OCI-LY7 (cell line): ENCODE measurements around the gene ATPAF1. TPM values are rescaled to one million over a fixed set of nuclear protein-coding genes. Genes with fewer than 3 reads are reported as not detected.

ENCODE experiments used
- BruUV-seq: library from RNA; stranded (reverse); fragments of 400-500 nt; replicated peaks from 2 replicates; lab custom pipeline; 2021; lab: Mats Ljungman, UMichigan
- CTCF ChIA-PET: fragments of 300-600 bp; sonication (Branson Sonifier 250); formaldehyde crosslinking; loops from one replicate; lab custom pipeline; 2022; ENCODE audit warnings: antibody characterized with exemption; ENCODE audit not compliant: unreplicated experiment; lab: Charles Lee
- POLR2A ChIA-PET: fragments of 300-600 bp; sonication (Branson Sonifier 250); formaldehyde crosslinking; loops from one replicate; lab custom pipeline; 2022; ENCODE audit warnings: antibody characterized with exemption; lab: Charles Lee
- DNase-seq: peaks from one replicate; pipeline ENCODE4 v3.0.0-alpha.2; 2015; ENCODE audit warnings: low spot score
- H2AFZ ChIP-seq: fragments of 200-600 bp; sonication (generic), shearing (Covaris generic); 2 replicates; pipeline ENCODE4 v1.6.1; 2014; ENCODE audit warnings: mild to moderate bottlenecking, antibody characterized with exemption, low read length, moderate library complexity
- H3K27ac ChIP-seq: fragments of 200-600 bp; sonication (generic); 2 replicates; pipeline ENCODE4 v1.5.1; 2014; ENCODE audit warnings: mixed run types, low read depth, mild to moderate bottlenecking, moderate library complexity, low read length, inconsistent platforms; ENCODE audit not compliant: poor library complexity, severe bottlenecking
- H3K36me3 ChIP-seq: fragments of 200-600 bp; sonication (generic); 2 replicates; pipeline ENCODE4 v1.6.1; 2014; ENCODE audit warnings: mild to moderate bottlenecking, antibody characterized with exemption, low read length, moderate library complexity, mixed read lengths; ENCODE audit not compliant: insufficient read depth
- H3K4me1 ChIP-seq: fragments of 200-600 bp; sonication (generic); 2 replicates; pipeline ENCODE4 v1.5.1; 2014; ENCODE audit warnings: mild to moderate bottlenecking, low read length; ENCODE audit not compliant: insufficient read depth, poor library complexity, severe bottlenecking
- H3K4me2 ChIP-seq: fragments of 200-600 bp; sonication (generic); 2 replicates; pipeline ENCODE4 v1.6.1; 2014; ENCODE audit warnings: mild to moderate bottlenecking, low read length
- H3K4me3 ChIP-seq: fragments of 200-600 bp; sonication (generic); 2 replicates; pipeline ENCODE4 v1.5.1; 2014; ENCODE audit warnings: mild to moderate bottlenecking, low read depth, low read length; ENCODE audit not compliant: poor library complexity, severe bottlenecking
- H3K79me2 ChIP-seq: fragments of 200-600 bp; sonication (generic); 2 replicates; pipeline ENCODE4 v1.6.1; 2016; ENCODE audit warnings: low read depth, mild to moderate bottlenecking, low read length, moderate library complexity, mixed read lengths; ENCODE audit not compliant: insufficient read depth
- H3K9me2 ChIP-seq: fragments of 200-600 bp; sonication (generic); 2 replicates; pipeline ENCODE4 v1.6.1; 2016; ENCODE audit warnings: mild to moderate bottlenecking, low read length, mixed read lengths; ENCODE audit not compliant: insufficient read depth
- H3K9me3 ChIP-seq: fragments of 200-600 bp; sonication (generic); 2 replicates; pipeline ENCODE4 v1.6.1; 2014; ENCODE audit warnings: mild to moderate bottlenecking, mixed run types, low read length, mixed read lengths
- H4K20me1 ChIP-seq: fragments of 200-600 bp; sonication (generic); 2 replicates; pipeline ENCODE4 v1.6.1; 2014; ENCODE audit warnings: mild to moderate bottlenecking, antibody characterized with exemption, low read length, moderate library complexity, mixed read lengths; ENCODE audit not compliant: insufficient read depth
- EZH2phosphoT487 ChIP-seq: fragments of 200-600 bp; sonication (generic); IDR thresholded peaks from 2 replicates; pipeline ENCODE4 v1.6.1; 2018; ENCODE audit warnings: low read depth, borderline replicate concordance, mild to moderate bottlenecking, mixed run types, antibody characterized with exemption, low read length, moderate library complexity, mixed read lengths
- intact Hi-C: fragments of 100-400 bp; cut with micrococcal nuclease; formaldehyde crosslinking; loops from one replicate; pipeline ENCODE4 v1.10.0; 2022; ENCODE audit not compliant: unreplicated experiment
- total RNA-seq, 2 experiments: library from RNA; depleted of rRNA in 1 of 2; stranded (reverse); fragments of >200 nt in 1 of 2; shearing (Covaris generic) in 1 of 2; gene quantifications; 2 replicates each; pipeline ENCODE4 v1.2.3, GENCODE V29; 2014 to 2022
- TF ChIP-seq, protein P1 (sequence below): fragments of 200-600 bp; sonication (generic); conservative IDR thresholded peaks from 2 replicates; pipeline ENCODE4 v1.5.1; 2014; ENCODE audit warnings: mild to moderate bottlenecking, antibody characterized with exemption, low read length, moderate library complexity, mixed read lengths

Gene ATPAF1
- total RNA-seq, 2 experiments from 2014 or later, result 32.3 to 38.3 TPM

DNA sequence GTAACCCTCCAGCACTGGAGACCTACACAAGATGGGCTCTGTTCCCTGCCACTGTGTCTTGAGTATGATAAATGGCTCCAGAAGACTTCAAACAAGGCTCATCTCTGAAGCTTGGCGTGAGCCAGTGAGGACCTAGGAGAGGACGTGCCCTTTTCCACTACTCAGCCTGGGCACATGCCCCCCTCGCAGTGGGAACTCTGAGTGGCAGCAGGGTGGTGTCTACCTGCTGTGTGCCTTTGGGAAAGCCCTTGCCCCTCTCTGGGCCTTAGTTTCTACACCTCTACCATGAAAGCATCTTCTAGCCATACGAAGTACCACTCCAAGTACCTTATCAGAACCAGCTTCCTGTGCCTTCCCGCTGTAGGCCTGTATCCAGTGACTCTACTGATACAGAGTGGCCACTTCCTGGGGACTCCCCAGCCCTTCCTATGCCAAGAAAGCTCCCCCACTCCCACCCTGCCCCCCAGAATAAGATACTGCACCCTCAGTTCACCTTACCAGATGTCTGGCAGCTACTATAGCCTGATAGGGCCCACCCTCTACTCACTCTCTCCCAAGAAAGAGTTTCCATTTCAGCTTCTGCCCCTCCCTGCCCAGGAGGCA lies 48.4 kb downstream of the ATPAF1 start:
- peaks cover 7% of the 10 kb centered on the region for H3K4me1 ChIP-seq
- ChIA-PET POLR2A (interaction anchor here (0.5 to 8.5 kb wide), 2 partner anchors 16 to 112 kb away, joined by 3 to 62 read pairs; partner anchors contain the start of gene MKNK1), CTCF (interaction anchor here (0.6 kb wide), 1 partner anchor 8 kb away, joined by 3 read pairs; no protein-coding TSS in a partner anchor)
- H3K36me3 ChIP-seq, result no peaks in the 10 kb centered on the region
- H3K9me2 ChIP-seq, result no peaks in the 10 kb centered on the region
- H2AFZ ChIP-seq, result no peak overlapping the region
- H3K9me3 ChIP-seq, result no peaks in the 10 kb centered on the region
- H4K20me1 ChIP-seq, result no peaks in the 10 kb centered on the region
- intact Hi-C loops, result no loop called here
- H3K4me3 ChIP-seq, result no peak overlapping the region
- H3K4me2 ChIP-seq, result no peak overlapping the region
- TF ChIP-seq, protein P1, sequence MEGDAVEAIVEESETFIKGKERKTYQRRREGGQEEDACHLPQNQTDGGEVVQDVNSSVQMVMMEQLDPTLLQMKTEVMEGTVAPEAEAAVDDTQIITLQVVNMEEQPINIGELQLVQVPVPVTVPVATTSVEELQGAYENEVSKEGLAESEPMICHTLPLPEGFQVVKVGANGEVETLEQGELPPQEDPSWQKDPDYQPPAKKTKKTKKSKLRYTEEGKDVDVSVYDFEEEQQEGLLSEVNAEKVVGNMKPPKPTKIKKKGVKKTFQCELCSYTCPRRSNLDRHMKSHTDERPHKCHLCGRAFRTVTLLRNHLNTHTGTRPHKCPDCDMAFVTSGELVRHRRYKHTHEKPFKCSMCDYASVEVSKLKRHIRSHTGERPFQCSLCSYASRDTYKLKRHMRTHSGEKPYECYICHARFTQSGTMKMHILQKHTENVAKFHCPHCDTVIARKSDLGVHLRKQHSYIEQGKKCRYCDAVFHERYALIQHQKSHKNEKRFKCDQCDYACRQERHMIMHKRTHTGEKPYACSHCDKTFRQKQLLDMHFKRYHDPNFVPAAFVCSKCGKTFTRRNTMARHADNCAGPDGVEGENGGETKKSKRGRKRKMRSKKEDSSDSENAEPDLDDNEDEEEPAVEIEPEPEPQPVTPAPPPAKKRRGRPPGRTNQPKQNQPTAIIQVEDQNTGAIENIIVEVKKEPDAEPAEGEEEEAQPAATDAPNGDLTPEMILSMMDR, result no peak
- no peaks in the 10 kb centered on the region for H3K79me2 ChIP-seq
- H3K27ac ChIP-seq, result no peak overlapping the region
- DNase-seq, result no peak
- BruUV-seq, result no TSS peak

DNA sequence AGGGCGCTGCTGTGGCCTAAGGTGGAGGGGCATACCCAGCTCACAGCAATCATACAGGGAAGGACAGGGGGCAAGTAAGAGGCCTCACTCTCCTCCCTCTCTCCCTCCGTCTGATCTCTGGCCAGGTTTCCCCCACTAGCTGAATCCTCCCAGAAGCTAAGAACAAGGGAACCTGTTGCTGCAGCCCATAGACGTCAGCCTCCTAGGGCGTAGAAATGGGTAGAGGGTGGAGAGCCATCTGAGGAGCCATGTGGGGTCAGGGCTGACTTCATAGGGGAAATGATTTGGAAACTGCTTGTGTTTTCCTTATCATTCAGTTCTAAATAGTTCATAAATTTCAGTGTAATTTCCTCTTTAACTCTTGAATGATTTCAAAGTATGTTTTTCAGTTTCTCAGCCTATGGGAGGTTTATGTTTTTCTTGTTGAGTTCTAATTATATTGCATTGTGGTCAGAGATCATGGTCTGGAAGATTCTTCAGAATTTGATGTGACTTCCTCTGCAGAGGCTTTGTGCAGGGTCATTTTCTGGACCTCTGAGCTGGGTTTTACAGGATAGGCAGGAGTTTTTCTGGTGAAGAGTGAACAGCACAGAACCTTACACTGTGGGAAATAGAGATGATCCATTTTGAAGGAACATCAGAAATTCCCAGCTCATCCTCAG lies 49.3 kb downstream of the ATPAF1 start:
- TF ChIP-seq, protein P1, result no peak
- TF ChIP-seq EZH2phosphoT487, result no peak
- no peaks in the 10 kb centered on the region for H3K36me3 ChIP-seq
- H3K27ac ChIP-seq, result no peak overlapping the region
- H2AFZ ChIP-seq, result no peak overlapping the region
- no peak for DNase-seq
- ChIA-PET POLR2A (interaction anchor here (0.5 to 8.5 kb wide), 3 partner anchors 12 to 60 kb away, joined by 3 to 62 read pairs (median 3); partner anchors contain the start of gene MKNK1), CTCF (interaction anchor here (0.6 kb wide), 2 partner anchors 9 to 28 kb away, joined by 3 read pairs; no protein-coding TSS in a partner anchor)
- H3K4me3 ChIP-seq, result no peak overlapping the region
- no TSS peak for BruUV-seq
- no peaks in the 10 kb centered on the region for H4K20me1 ChIP-seq
- no peaks in the 10 kb centered on the region for H3K9me2 ChIP-seq
- intact Hi-C loops, result no loop called here
- H3K4me1 ChIP-seq, result peaks cover 12% of the 10 kb centered on the region
- H3K79me2 ChIP-seq, result no peaks in the 10 kb centered on the region
- no peak overlapping the region for H3K4me2 ChIP-seq
- H3K9me3 ChIP-seq, result no peaks in the 10 kb centered on the region

DNA sequence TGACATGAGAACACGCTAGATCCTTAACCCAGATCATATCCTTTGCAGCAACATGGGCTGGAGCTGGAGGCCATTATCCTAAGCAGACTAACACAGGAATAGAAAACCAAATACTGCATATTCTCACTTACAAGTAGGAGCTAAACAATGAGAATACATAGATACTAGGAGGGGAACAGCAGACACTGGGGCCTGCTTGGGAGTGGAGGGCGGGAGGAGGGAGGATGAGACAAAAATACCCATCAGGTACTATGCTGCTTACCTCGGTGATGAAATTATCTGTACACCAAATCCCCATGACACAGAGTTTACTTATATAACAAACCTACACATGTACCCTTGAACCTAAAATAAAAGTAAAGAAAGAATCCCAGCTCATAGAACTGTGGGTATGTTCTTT lies 50.3 kb downstream of the ATPAF1 start:
- ChIA-PET CTCF (no interaction called here), POLR2A (interaction anchor here (0.6 to 8.5 kb wide), 2 partner anchors 14 to 98 kb away, joined by 3 to 62 read pairs; partner anchors contain the start of gene MKNK1)
- peaks cover 17% of the 10 kb centered on the region for H3K4me1 ChIP-seq
- intact Hi-C loops, result no loop called here
- H3K27ac ChIP-seq, result no peak overlapping the region
- H4K20me1 ChIP-seq, result no peaks in the 10 kb centered on the region
- H2AFZ ChIP-seq, result no peak overlapping the region; the same call in 1 of the 2 replicates
- DNase-seq, result no peak
- BruUV-seq, result no TSS peak
- H3K9me2 ChIP-seq, result no peaks in the 10 kb centered on the region
- H3K4me2 ChIP-seq, result no peak overlapping the region
- H3K79me2 ChIP-seq, result no peaks in the 10 kb centered on the region
- no peak overlapping the region for H3K4me3 ChIP-seq
- no peaks in the 10 kb centered on the region for H3K36me3 ChIP-seq
- no peaks in the 10 kb centered on the region for H3K9me3 ChIP-seq
- TF ChIP-seq EZH2phosphoT487, result no peak
- TF ChIP-seq, protein P1, result no peak
